H1 (cell line): Measurements from ENCODE around the gene ZNF48. TPM values are rescaled to one million over a fixed set of nuclear protein-coding genes. Genes with fewer than 3 reads are reported as not detected.

Source experiments
- CTCF ChIA-PET: fragments of 300-600 bp; sonication (Branson Sonifier 250); formaldehyde crosslinking; loops from one replicate; lab custom pipeline; 2021; ENCODE audit not compliant: partially characterized antibody; lab: Charles Lee
- POLR2A ChIA-PET: fragments of 300-600 bp; sonication (Branson Sonifier 250); formaldehyde crosslinking; loops from one replicate; lab custom pipeline; 2021; ENCODE audit warnings: inconsistent platforms; ENCODE audit not compliant: partially characterized antibody; lab: Charles Lee
- DNase-seq, 2 experiments: peaks; one replicate each; pipeline versions ENCODE4 v3.0.0 to v3.0.0-alpha.2; 2010 to 2022; ENCODE audit warnings: low spot score in 2 of 2, low read depth in 1 of 2, mixed read lengths in 1 of 2
- FAIRE-seq: peaks from 2 replicates; lab custom pipeline; 2011; peaks lifted over from hg19 to GRCh38; lab: Jason Lieb, UNC
- H2AFZ ChIP-seq: 2 replicates; pipeline ENCODE4 v1.8.1; 2012; ENCODE audit warnings: low read length, inconsistent platforms
- H2AK5ac ChIP-seq: 2 replicates; pipeline ENCODE4 v1.6.1; 2013; ENCODE audit warnings: low read depth, low read length
- H2BK120ac ChIP-seq: replicated peaks from 2 replicates; pipeline ENCODE3; 2013; ENCODE audit warnings: low read depth, low read length, inconsistent platforms
- H2BK12ac ChIP-seq: 2 replicates; pipeline ENCODE4 v1.6.1; 2013; ENCODE audit warnings: low read depth, low read length
- H2BK15ac ChIP-seq: 2 replicates; pipeline ENCODE4 v1.6.1; 2013; ENCODE audit warnings: low read length
- H2BK20ac ChIP-seq: 2 replicates; pipeline ENCODE4 v1.6.1; 2013; ENCODE audit warnings: low read length
- H2BK5ac ChIP-seq: 2 replicates; pipeline ENCODE4 v1.6.1; 2013; ENCODE audit warnings: low read depth, low read length
- H3K14ac ChIP-seq: 2 replicates; pipeline ENCODE4 v1.6.1; 2013; ENCODE audit warnings: inconsistent platforms; ENCODE audit not compliant: insufficient read length
- H3K18ac ChIP-seq: 2 replicates; pipeline ENCODE4 v1.6.1; 2013; ENCODE audit warnings: low read length; ENCODE audit errors: extremely low read depth
- H3K23ac ChIP-seq: 2 replicates; pipeline ENCODE4 v1.6.1; 2013; ENCODE audit warnings: inconsistent platforms; ENCODE audit not compliant: insufficient read length
- H3K23me2 ChIP-seq: 2 replicates; pipeline ENCODE4 v1.6.1; 2013; ENCODE audit warnings: low read depth, low read length
- H3K27ac ChIP-seq: 2 replicates; pipeline ENCODE4 v1.6.1; 2011; ENCODE audit warnings: low read depth, low read length, inconsistent platforms
- H3K27me3 ChIP-seq, 4 experiments: replicated peaks in 1 of 4; 1 replicate in 1 of 4; 2 replicates in 3 of 4; pipeline versions ENCODE4 v1.6.1 to v1.8.1; 2011 to 2013; ENCODE audit warnings: low read length in 3 of 4, mild to moderate bottlenecking in 3 of 4, inconsistent platforms in 2 of 4, mixed read lengths in 2 of 4, moderate library complexity in 1 of 4; ENCODE audit not compliant: control insufficient read depth in 3 of 4, insufficient read depth in 3 of 4; ENCODE audit errors: extremely low read depth in 1 of 4
- H3K36me3 ChIP-seq, 4 experiments: 2 replicates each; pipeline versions ENCODE4 v1.6.1 to v1.8.1; 2011 to 2013; ENCODE audit warnings: mild to moderate bottlenecking in 4 of 4, low read length in 3 of 4, moderate library complexity in 2 of 4, control low read depth in 1 of 4, inconsistent platforms in 1 of 4; ENCODE audit not compliant: insufficient read depth in 4 of 4, control insufficient read depth in 2 of 4
- H3K4ac ChIP-seq: replicated peaks from 2 replicates; pipeline ENCODE3; 2013; ENCODE audit warnings: low read length, low read depth, mixed read lengths, inconsistent platforms; ENCODE audit not compliant: insufficient read length
- H3K4me1 ChIP-seq, 4 experiments: replicated peaks in 1 of 4; 1 replicate in 1 of 4; 2 replicates in 3 of 4; pipeline versions ENCODE4 v1.6.1 to v1.8.1; 2011 to 2013; ENCODE audit warnings: low read length in 3 of 4, inconsistent platforms in 2 of 4, mixed read lengths in 1 of 4; ENCODE audit not compliant: insufficient read depth in 4 of 4, control insufficient read depth in 3 of 4
- H3K4me2 ChIP-seq, 2 experiments: 2 replicates each; pipeline versions ENCODE4 v1.6.1 to v1.8.1; 2011 to 2013; ENCODE audit warnings: low read depth in 2 of 2, low read length in 2 of 2, control low read depth in 1 of 2, inconsistent platforms in 1 of 2, mild to moderate bottlenecking in 1 of 2; ENCODE audit not compliant: insufficient read depth in 1 of 2
- H3K4me3 ChIP-seq, 4 experiments: fragments of 200-600, 300-600 bp in 1 of 4; sonication (generic), shearing (Covaris generic), sonication (Bioruptor Twin) in 1 of 4; 2 replicates each; pipeline versions ENCODE4 v1.5.1 to v1.8.1; 2011 to 2016; ENCODE audit warnings: low read length in 4 of 4, low read depth in 3 of 4, control low read depth in 2 of 4, inconsistent platforms in 2 of 4, mild to moderate bottlenecking in 2 of 4, mixed read lengths in 1 of 4, moderate library complexity in 1 of 4; ENCODE audit not compliant: insufficient read depth in 2 of 4; ENCODE audit errors: extremely low read depth in 1 of 4
- H3K56ac ChIP-seq: replicated peaks from 2 replicates; pipeline ENCODE3; 2013; ENCODE audit warnings: low read depth, mild to moderate bottlenecking, mixed read lengths, low read length, inconsistent platforms; ENCODE audit not compliant: insufficient read length
- H3K79me1 ChIP-seq: 2 replicates; pipeline ENCODE4 v1.6.1; 2013; ENCODE audit warnings: low read depth, low read length, control low read depth
- H3K79me2 ChIP-seq, 2 experiments: 2 replicates each; pipeline versions ENCODE4 v1.6.1 to v1.8.1; 2012 to 2013; ENCODE audit warnings: low read length in 2 of 2, mild to moderate bottlenecking in 2 of 2, inconsistent platforms in 1 of 2; ENCODE audit not compliant: insufficient read depth in 2 of 2, control insufficient read depth in 1 of 2
- H3K9ac ChIP-seq, 4 experiments: replicated peaks in 1 of 4; 1 replicate in 1 of 4; 2 replicates in 3 of 4; pipeline versions ENCODE4 v1.6.1 to v1.8.1; 2011 to 2013; ENCODE audit warnings: low read depth in 3 of 4, low read length in 3 of 4, control low read depth in 2 of 4, mild to moderate bottlenecking in 2 of 4, moderate library complexity in 2 of 4, inconsistent platforms in 1 of 4; ENCODE audit errors: extremely low read depth in 1 of 4
- H3K9me3 ChIP-seq, 2 experiments: 2 replicates each; pipeline versions ENCODE4 v1.6.1 to v1.8.1; 2012 to 2013; ENCODE audit warnings: mild to moderate bottlenecking in 2 of 2, moderate library complexity in 2 of 2, control low read depth in 1 of 2, inconsistent platforms in 1 of 2, low read depth in 1 of 2, low read length in 1 of 2, mixed read lengths in 1 of 2; ENCODE audit not compliant: insufficient read depth in 2 of 2
- H4K20me1 ChIP-seq, 2 experiments: replicated peaks in 1 of 2; 2 replicates each; pipeline versions ENCODE3 to v1.8.1; 2011 to 2013; ENCODE audit warnings: inconsistent platforms in 2 of 2, low read length in 2 of 2, mild to moderate bottlenecking in 1 of 2; ENCODE audit not compliant: insufficient read depth in 2 of 2, control insufficient read depth in 1 of 2
- H4K5ac ChIP-seq: 2 replicates; pipeline ENCODE4 v1.6.1; 2013; ENCODE audit warnings: low read length, low read depth, mixed read lengths, inconsistent platforms; ENCODE audit not compliant: insufficient read length
- H4K8ac ChIP-seq: 2 replicates; pipeline ENCODE4 v1.8.0; 2013; ENCODE audit warnings: mild to moderate bottlenecking, moderate library complexity, low read length, inconsistent platforms; ENCODE audit not compliant: insufficient read depth; ENCODE audit errors: extremely low read depth
- H4K91ac ChIP-seq: replicated peaks from 2 replicates; pipeline ENCODE3; 2013; ENCODE audit warnings: low read length, mixed read lengths, inconsistent platforms; ENCODE audit not compliant: insufficient read length
- HDAC2 ChIP-seq, 2 experiments: fragments of 300-600 bp in 1 of 2; sonication (generic) in 1 of 2; IDR thresholded peaks; 2 replicates each; pipeline ENCODE4 v1.6.1; 2011 to 2012; ENCODE audit warnings: low read depth in 2 of 2, low read length in 2 of 2, mild to moderate bottlenecking in 2 of 2, moderate library complexity in 2 of 2, borderline replicate concordance in 1 of 2, inconsistent platforms in 1 of 2
- JUND ChIP-seq: IDR thresholded peaks from 2 replicates; pipeline ENCODE4 v1.6.1; 2011; ENCODE audit warnings: mild to moderate bottlenecking, improper control_type of control experiment, low read length
- WGBS, 2 experiments: shearing (Covaris generic) in 1 of 2; methylation state at CpG; one replicate each; pipeline versions ENCODE4 v1.1.6 to v1.1.7; 2013 to 2015; ENCODE audit warnings: low lambda C conversion rate in 2 of 2, mixed read lengths in 2 of 2, inconsistent platforms in 1 of 2, low coverage in 1 of 2, missing lambda C conversion rate in 1 of 2; ENCODE audit not compliant: insufficient replicate concordance in 2 of 2, insufficient coverage in 1 of 2, insufficient read length in 1 of 2; ENCODE audit errors: extremely low coverage in 1 of 2, missing lambda C conversion rate in 1 of 2; 5-methylcytosine and 5-hydroxymethylcytosine counted together
- polyA plus RNA-seq, 7 experiments: library from polyadenylated mRNA; depleted of rRNA in 3 of 7; stranded (reverse) in 5 of 7; unstranded in 2 of 7; fragments of >200 nt in 5 of 7; fragments of 200-250 nt in 2 of 7; gene quantifications; 1 replicate in 5 of 7; 2 replicates in 1 of 7; 4 replicates in 1 of 7; pipeline versions ENCODE4 v1.2.1 to v1.2.3, GENCODE V29; 2011 to 2013; ENCODE audit warnings: missing spikeins in 2 of 7, mixed read lengths in 2 of 7
- total RNA-seq: library from RNA; stranded (reverse); fragmentation: NEBNext Ultra II Directional; extraction: Animal tissue kit (Norgen Biotek cat#: 25700); gene quantifications from 2 replicates; pipeline ENCODE4 v1.2.1, GENCODE V29; 2021

Gene ZNF48
- total and polyA plus RNA-seq, 2 of the 8 experiments (the other 6 are each of a cell fraction or from before 2014, with no cell fraction given), result 30.4 to 41.2 TPM

DNA sequence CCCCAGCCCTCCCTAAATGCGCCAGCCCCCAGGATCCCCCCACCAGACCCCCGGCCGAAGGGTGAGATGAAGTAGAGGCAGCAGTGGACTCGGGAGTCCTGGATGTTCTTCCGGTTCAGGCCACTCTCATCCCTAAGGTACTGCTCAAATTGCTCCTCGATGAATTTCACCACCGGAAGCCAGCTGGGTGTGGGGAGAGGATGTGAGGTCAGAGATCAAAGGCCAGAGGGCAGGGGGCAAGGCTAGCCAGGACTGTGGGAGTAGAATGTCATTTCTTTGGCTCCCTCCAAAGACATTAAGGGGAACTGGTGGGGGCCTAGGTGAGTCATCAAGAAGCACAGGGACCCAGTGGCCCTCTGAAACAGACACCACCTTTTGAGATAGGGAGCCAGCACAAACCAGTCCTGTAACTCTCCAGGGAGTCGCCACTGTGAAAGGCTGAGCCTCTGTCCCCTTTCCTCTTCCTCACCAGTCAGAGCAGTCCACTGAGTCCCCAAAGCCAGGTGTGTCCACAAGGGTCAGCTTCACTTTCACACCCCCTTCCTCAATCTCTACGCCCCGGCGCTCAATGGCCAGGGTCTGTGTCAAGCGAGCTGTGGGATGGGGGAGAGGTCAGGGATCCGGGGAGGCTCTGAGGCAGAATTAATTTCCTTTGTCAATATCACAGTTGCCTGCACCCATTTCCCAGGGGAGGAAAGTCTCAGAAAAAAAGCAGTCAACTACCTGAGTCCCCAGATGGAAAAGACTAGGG is 13.8 kb upstream of the ZNF48 start:
- peaks cover 10% of the 10 kb centered on the region for H3K23me2 ChIP-seq
- POLR2A ChIA-PET, result interaction anchor here (1.1 to 13.6 kb wide), 3 partner anchors 15 to 26 kb away, joined by 3 to 151 read pairs (median 3); partner anchors contain the start of genes ZNF48 and ZNF771
- H2BK12ac ChIP-seq, result no peak overlapping the region
- TF ChIP-seq HDAC2 (IDR thresholded peaks at IDR 0.05; ENCODE audit: borderline replicate concordance in 1 of 2, low read depth in 2 of 2, low read length in 2 of 2) (no peak), JUND (peak; percentile 44; the same call in 1 of the 2 replicates)
- TF ChIP-seq, all 59 proteins: peak for 1
- Histone ChIP-seq H2BK120ac (no peak overlapping the region), H3K56ac (no peak overlapping the region), H3K4me2 (no peak overlapping the region), H3K27ac (no peak overlapping the region), H3K36me3 (no peaks in the 10 kb centered on the region), H3K9me3 (no peaks in the 10 kb centered on the region), H2BK20ac (no peak overlapping the region), H3K14ac (no peak overlapping the region), H3K79me1 (no peaks in the 10 kb centered on the region), H4K91ac (no peak overlapping the region), H2AK5ac (no peak overlapping the region), H3K23ac (no peak overlapping the region), H3K4me3 (no peak overlapping the region), H4K20me1 (no peaks in the 10 kb centered on the region), H3K18ac (no peak overlapping the region), H2BK15ac (no peak overlapping the region), H4K8ac (no peak overlapping the region), H3K9ac (no peak overlapping the region), H3K4me1 (peaks cover 0 to 6% (median 5%) of the 10 kb centered on the region in 4 experiments; a peak in 5 of 7 replicates), H2BK5ac (no peak overlapping the region), H2AFZ (no peak overlapping the region), H3K4ac (no peak overlapping the region), H4K5ac (no peak overlapping the region), H3K79me2 (no peaks in the 10 kb centered on the region), H3K27me3 (no peaks in the 10 kb centered on the region)
- CTCF ChIA-PET, result interaction anchor here (0.7 to 2.5 kb wide), 5 partner anchors 11 to 113 kb away, joined by 3 to 9 read pairs (median 3); no protein-coding TSS in a partner anchor
- no peak for FAIRE-seq
- 89% methylated on average over 13 of the region's 13 CpGs; no CpG with 5 or more reads in 1 of the 2 experiments for WGBS, 2 experiments
- DNase-seq, result no peak
